Activated B cell treated with CpG ODN at 0.5 μM for 24 hours (primary cell): Measurements from ENCODE around the gene PLD2. TPM values are rescaled to one million over a fixed set of nuclear protein-coding genes. Genes with fewer than 3 reads are reported as not detected.

Experiments
- ATAC-seq: fragments of 200-7000 bp; cut with Tn5 transposase; one replicate; pipeline ENCODE4 v1.10.0; 2021; ENCODE audit warnings: low read depth, mild to moderate bottlenecking, moderate library complexity
- CTCF ChIA-PET: fragments of 350-600 bp; sonication (Branson Sonifier 250); formaldehyde crosslinking; loops from one replicate; lab custom pipeline; 2021; ENCODE audit warnings: antibody characterized with exemption; lab: Charles Lee
- POLR2A ChIA-PET: fragments of 350-600 bp; sonication (Branson Sonifier 250); formaldehyde crosslinking; loops from one replicate; lab custom pipeline; 2021; ENCODE audit warnings: antibody characterized with exemption; lab: Charles Lee
- DNase-seq: peaks from one replicate; pipeline ENCODE4 v3.0.0; 2022
- H3K27ac Mint-ChIP-seq: one replicate; pipeline ENCODE4 v1.8.0; 2020; ENCODE audit warnings: mixed read lengths
- H3K27me3 Mint-ChIP-seq: one replicate; pipeline ENCODE4 v1.8.0; 2021; ENCODE audit warnings: mixed read lengths
- H3K36me3 Mint-ChIP-seq: one replicate; pipeline ENCODE4 v1.8.0; 2021; ENCODE audit warnings: low read depth, mixed read lengths
- H3K4me1 Mint-ChIP-seq: one replicate; pipeline ENCODE4 v1.8.0; 2021; ENCODE audit warnings: mixed read lengths
- H3K4me3 Mint-ChIP-seq: one replicate; pipeline ENCODE4 v1.8.0; 2020; ENCODE audit warnings: mild to moderate bottlenecking, mixed read lengths
- H3K9me3 Mint-ChIP-seq: one replicate; pipeline ENCODE4 v1.8.0; 2020; ENCODE audit warnings: mixed read lengths
- intact Hi-C: fragments of 100-400 bp; cut with micrococcal nuclease; formaldehyde crosslinking; loops from one replicate; pipeline ENCODE4 v1.15.1; 2024
- total RNA-seq: library from RNA; stranded (reverse); gene quantifications from 2 replicates; pipeline ENCODE4 v1.2.3, GENCODE V29; 2022
- TF ChIP-seq, protein P1 (sequence below): fragments of 200-600 bp; IDR thresholded peaks from one replicate; pipeline ENCODE4 v1.8.0; 2022; ENCODE audit warnings: antibody characterized with exemption, mild to moderate bottlenecking

The PLD2 gene
- total RNA-seq, 1 donor from 2014 or later = 54.3 TPM

- H3K4me1 Mint-ChIP-seq = peaks cover 11% of the 10 kb centered on the region
- no peak for DNase-seq
- H3K27ac Mint-ChIP-seq = no peak overlapping the region
- POLR2A ChIA-PET = no interaction called here
- intact Hi-C loops = no loop called here
- TF ChIP-seq, protein P1, sequence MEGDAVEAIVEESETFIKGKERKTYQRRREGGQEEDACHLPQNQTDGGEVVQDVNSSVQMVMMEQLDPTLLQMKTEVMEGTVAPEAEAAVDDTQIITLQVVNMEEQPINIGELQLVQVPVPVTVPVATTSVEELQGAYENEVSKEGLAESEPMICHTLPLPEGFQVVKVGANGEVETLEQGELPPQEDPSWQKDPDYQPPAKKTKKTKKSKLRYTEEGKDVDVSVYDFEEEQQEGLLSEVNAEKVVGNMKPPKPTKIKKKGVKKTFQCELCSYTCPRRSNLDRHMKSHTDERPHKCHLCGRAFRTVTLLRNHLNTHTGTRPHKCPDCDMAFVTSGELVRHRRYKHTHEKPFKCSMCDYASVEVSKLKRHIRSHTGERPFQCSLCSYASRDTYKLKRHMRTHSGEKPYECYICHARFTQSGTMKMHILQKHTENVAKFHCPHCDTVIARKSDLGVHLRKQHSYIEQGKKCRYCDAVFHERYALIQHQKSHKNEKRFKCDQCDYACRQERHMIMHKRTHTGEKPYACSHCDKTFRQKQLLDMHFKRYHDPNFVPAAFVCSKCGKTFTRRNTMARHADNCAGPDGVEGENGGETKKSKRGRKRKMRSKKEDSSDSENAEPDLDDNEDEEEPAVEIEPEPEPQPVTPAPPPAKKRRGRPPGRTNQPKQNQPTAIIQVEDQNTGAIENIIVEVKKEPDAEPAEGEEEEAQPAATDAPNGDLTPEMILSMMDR = no peak
- no peaks in the 10 kb centered on the region for H3K27me3 Mint-ChIP-seq
- H3K36me3 Mint-ChIP-seq = peaks cover 29% of the 10 kb centered on the region
- ATAC-seq = no peak
- no peaks in the 10 kb centered on the region for H3K9me3 Mint-ChIP-seq
- CTCF ChIA-PET = no interaction called here
- H3K4me3 Mint-ChIP-seq = no peak overlapping the region
These were observed 4.5 kb downstream of the PLD2 start for GRCh38 chr17:4811471-4811870.

DNA sequence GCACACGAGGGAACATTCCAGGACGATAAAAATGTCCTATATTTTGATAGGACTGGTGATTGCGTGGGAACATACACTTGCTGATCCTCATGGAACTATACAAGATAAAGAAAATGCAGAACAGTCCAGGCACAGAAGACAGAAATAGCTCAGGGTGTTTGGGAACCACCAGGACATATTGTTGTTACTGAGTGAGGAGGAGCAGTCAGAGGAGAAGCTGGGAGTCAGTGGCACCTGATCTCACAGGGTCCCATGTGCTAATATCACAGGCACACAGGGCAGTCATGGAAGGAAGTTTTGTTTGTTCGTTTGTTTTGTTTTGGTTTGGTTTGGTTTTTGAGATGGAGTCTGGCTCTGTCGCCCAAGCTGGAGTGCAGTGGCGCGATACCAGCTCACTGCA lies 5.7 kb downstream of the PLD2 start:
- no peak overlapping the region for H3K4me3 Mint-ChIP-seq
- POLR2A ChIA-PET = no interaction called here
- peaks cover 35% of the 10 kb centered on the region for H3K36me3 Mint-ChIP-seq
- intact Hi-C loops = no loop called here
- H3K4me1 Mint-ChIP-seq = peaks cover 8% of the 10 kb centered on the region
- TF ChIP-seq, protein P1 = no peak
- no peaks in the 10 kb centered on the region for H3K27me3 Mint-ChIP-seq
- ATAC-seq (no peak), DNase-seq (no peak)
- no peak overlapping the region for H3K27ac Mint-ChIP-seq
- CTCF ChIA-PET = no interaction called here
- no peaks in the 10 kb centered on the region for H3K9me3 Mint-ChIP-seq

- ATAC-seq (no peak), DNase-seq (no peak)
- H3K4me3 Mint-ChIP-seq = no peak overlapping the region
- H3K27ac Mint-ChIP-seq = no peak overlapping the region
- POLR2A ChIA-PET = no interaction called here
- no peaks in the 10 kb centered on the region for H3K27me3 Mint-ChIP-seq
- no peaks in the 10 kb centered on the region for H3K9me3 Mint-ChIP-seq
- TF ChIP-seq, protein P1 = no peak
- intact Hi-C loops = no loop called here
- H3K36me3 Mint-ChIP-seq = peaks cover 32% of the 10 kb centered on the region
- CTCF ChIA-PET = no interaction called here
- no peaks in the 10 kb centered on the region for H3K4me1 Mint-ChIP-seq
These were observed 8.2 kb downstream of the PLD2 start for GRCh38 chr17:4815043-4815675.

DNA sequence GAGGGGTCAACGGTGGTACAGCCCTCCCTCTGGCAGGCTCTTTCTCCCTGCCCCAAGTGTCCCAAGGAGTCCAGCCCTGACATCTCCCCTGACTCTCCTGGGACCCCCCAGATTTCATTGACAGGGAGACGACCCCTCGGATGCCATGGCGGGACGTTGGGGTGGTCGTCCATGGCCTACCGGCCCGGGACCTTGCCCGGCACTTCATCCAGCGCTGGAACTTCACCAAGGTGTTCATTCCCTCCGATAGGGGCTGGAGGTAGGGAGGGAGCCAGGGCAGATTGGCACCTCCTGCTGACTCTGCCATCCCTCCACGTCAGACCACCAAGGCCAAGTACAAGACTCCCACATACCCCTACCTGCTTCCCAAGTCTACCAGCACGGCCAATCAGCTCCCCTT lies 9.9 kb downstream of the PLD2 start:
- ChIA-PET POLR2A (interaction anchor here (0.7 kb wide), 1 partner anchor 16 kb away, joined by 3 read pairs; no protein-coding TSS in a partner anchor), CTCF (no interaction called here)
- TF ChIP-seq, protein P1 = no peak
- intact Hi-C loops = no loop called here
- H3K9me3 Mint-ChIP-seq = no peaks in the 10 kb centered on the region
- DNase-seq (no peak), ATAC-seq (no peak)
- H3K4me1 Mint-ChIP-seq = no peaks in the 10 kb centered on the region
- no peak overlapping the region for H3K4me3 Mint-ChIP-seq
- peaks cover 27% of the 10 kb centered on the region for H3K36me3 Mint-ChIP-seq
- no peak overlapping the region for H3K27ac Mint-ChIP-seq
- H3K27me3 Mint-ChIP-seq = no peaks in the 10 kb centered on the region

GRCh38 chr17:4818276-4818675 lies 11.3 kb downstream of the PLD2 start:
- ATAC-seq (no peak), DNase-seq (no peak)
- peaks cover 31% of the 10 kb centered on the region for H3K36me3 Mint-ChIP-seq
- TF ChIP-seq, protein P1 = no peak
- no peaks in the 10 kb centered on the region for H3K4me1 Mint-ChIP-seq
- H3K27ac Mint-ChIP-seq = no peak overlapping the region
- ChIA-PET CTCF (no interaction called here), POLR2A (no interaction called here)
- no peak overlapping the region for H3K4me3 Mint-ChIP-seq
- intact Hi-C loops = no loop called here
- H3K9me3 Mint-ChIP-seq = no peaks in the 10 kb centered on the region
- no peaks in the 10 kb centered on the region for H3K27me3 Mint-ChIP-seq
